ENCODE results near the gene TRAT1.

DNA sequence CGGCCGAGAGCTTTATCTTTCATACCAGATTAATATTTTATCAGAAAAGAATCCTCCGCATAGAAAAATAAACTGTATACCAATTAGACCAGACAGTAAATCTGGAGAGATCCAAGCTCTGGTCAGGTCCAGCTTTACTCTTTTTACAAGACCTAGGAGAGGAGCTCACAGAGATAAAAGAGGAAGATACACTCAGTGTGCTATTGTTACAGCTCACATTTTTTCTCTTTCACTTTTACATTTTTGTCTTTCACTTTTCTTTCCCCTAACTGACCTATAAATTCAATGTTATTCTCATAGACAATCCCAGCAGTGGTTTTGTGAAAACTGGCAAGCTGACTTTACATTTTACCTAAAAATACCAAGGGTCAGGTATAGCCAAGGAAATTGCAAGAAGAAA lies 75.3 kb downstream of the TRAT1 start:
- TF ChIP-seq POLR2A (IDR thresholded peaks at IDR 0.05) (no peak), CTCF (IDR thresholded peaks at IDR 0.05 in 4 of 5, conservative IDR thresholded peaks at IDR 0.05 in 1 of 5) (no peak)
